NB4 (cell line): ENCODE data around the gene RETSAT.

Source experiments
- MYC ChIP-seq: IDR thresholded peaks from 2 replicates; pipeline ENCODE4 v1.6.1; 2011; ENCODE audit warnings: low read depth, low read length
- POLR2A ChIP-seq: IDR thresholded peaks from 2 replicates; pipeline ENCODE4 v1.6.1; 2011; ENCODE audit warnings: mild to moderate bottlenecking; ENCODE audit not compliant: insufficient read length; ENCODE audit errors: extremely low read depth
- TF ChIP-seq, protein P1 (sequence below): IDR thresholded peaks from one replicate; pipeline ENCODE4 v1.5.1; 2012; ENCODE audit warnings: low read depth, low read length

DNA sequence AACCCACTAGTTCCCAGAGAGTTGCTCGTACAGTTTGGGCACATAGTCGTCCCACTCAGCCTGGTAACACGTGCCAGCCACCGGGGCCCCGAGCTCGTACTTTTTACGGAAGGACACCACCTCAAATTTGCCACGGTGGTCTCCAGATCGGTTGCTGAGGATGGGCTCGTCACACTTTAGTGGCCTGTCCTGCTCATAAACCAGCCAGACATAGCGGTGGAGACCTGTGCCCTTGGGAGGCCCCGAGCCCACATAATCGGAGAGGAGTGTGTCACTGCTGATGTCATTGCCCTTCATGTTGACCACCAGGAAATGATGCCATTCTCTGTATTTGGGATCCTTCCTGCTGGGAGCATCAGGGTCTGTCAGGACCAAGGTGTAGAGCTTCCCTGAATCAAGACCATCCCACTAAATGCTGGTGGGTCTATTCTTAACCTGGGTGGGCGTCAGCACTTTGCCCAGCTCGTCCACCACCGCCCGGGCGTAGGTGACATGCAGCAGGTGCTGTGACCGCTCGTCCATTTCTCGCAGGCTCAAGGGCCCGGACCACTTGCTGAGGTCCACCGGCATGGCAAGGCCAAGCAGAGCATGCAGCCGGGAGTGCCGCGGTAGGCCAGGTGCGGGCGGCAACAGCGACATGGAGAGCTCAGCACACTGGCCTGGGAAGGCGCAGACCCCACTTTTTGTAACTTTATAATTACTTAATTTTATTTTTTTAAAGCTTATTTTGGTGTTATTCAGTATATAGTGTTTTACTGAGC lies 12.9 kb downstream of the RETSAT start:
- TF ChIP-seq, protein P1, sequence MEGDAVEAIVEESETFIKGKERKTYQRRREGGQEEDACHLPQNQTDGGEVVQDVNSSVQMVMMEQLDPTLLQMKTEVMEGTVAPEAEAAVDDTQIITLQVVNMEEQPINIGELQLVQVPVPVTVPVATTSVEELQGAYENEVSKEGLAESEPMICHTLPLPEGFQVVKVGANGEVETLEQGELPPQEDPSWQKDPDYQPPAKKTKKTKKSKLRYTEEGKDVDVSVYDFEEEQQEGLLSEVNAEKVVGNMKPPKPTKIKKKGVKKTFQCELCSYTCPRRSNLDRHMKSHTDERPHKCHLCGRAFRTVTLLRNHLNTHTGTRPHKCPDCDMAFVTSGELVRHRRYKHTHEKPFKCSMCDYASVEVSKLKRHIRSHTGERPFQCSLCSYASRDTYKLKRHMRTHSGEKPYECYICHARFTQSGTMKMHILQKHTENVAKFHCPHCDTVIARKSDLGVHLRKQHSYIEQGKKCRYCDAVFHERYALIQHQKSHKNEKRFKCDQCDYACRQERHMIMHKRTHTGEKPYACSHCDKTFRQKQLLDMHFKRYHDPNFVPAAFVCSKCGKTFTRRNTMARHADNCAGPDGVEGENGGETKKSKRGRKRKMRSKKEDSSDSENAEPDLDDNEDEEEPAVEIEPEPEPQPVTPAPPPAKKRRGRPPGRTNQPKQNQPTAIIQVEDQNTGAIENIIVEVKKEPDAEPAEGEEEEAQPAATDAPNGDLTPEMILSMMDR = no peak
- no peak for TF ChIP-seq MYC
- no peak for TF ChIP-seq POLR2A
